ENCODE measurements around the gene LPIN2.

GRCh38 chr18:2967820-2968219 lies 45.1 kb downstream of the LPIN2 start:
- no peak for TF ChIP-seq CTCF (IDR thresholded peaks at IDR 0.05; ENCODE audit: insufficient read depth, low read depth, low read length)
- TF ChIP-seq EZH2 (IDR thresholded peaks at IDR 0.05; ENCODE audit: insufficient read depth, low read length) = no peak
